H1 (cell line): ENCODE results near the gene MAB21L3. TPM values are rescaled to one million over a fixed set of nuclear protein-coding genes. Genes with fewer than 3 reads are reported as not detected.

ENCODE experiments used
- CTCF ChIA-PET: fragments of 300-600 bp; sonication (Branson Sonifier 250); formaldehyde crosslinking; loops from one replicate; lab custom pipeline; 2021; ENCODE audit not compliant: partially characterized antibody; lab: Charles Lee
- POLR2A ChIA-PET: fragments of 300-600 bp; sonication (Branson Sonifier 250); formaldehyde crosslinking; loops from one replicate; lab custom pipeline; 2021; ENCODE audit warnings: inconsistent platforms; ENCODE audit not compliant: partially characterized antibody; lab: Charles Lee
- DNase-seq, 2 experiments: peaks; one replicate each; pipeline versions ENCODE4 v3.0.0 to v3.0.0-alpha.2; 2010 to 2022; ENCODE audit warnings: low spot score in 2 of 2, low read depth in 1 of 2, mixed read lengths in 1 of 2
- FAIRE-seq: peaks from 2 replicates; lab custom pipeline; 2011; peaks lifted over from hg19 to GRCh38; lab: Jason Lieb, UNC
- H2AFZ ChIP-seq: 2 replicates; pipeline ENCODE4 v1.8.1; 2012; ENCODE audit warnings: low read length, inconsistent platforms
- H2AK5ac ChIP-seq: 2 replicates; pipeline ENCODE4 v1.6.1; 2013; ENCODE audit warnings: low read depth, low read length
- H2BK120ac ChIP-seq: replicated peaks from 2 replicates; pipeline ENCODE3; 2013; ENCODE audit warnings: low read depth, low read length, inconsistent platforms
- H2BK12ac ChIP-seq: 2 replicates; pipeline ENCODE4 v1.6.1; 2013; ENCODE audit warnings: low read depth, low read length
- H2BK15ac ChIP-seq: 2 replicates; pipeline ENCODE4 v1.6.1; 2013; ENCODE audit warnings: low read length
- H2BK20ac ChIP-seq: 2 replicates; pipeline ENCODE4 v1.6.1; 2013; ENCODE audit warnings: low read length
- H2BK5ac ChIP-seq: 2 replicates; pipeline ENCODE4 v1.6.1; 2013; ENCODE audit warnings: low read depth, low read length
- H3K14ac ChIP-seq: 2 replicates; pipeline ENCODE4 v1.6.1; 2013; ENCODE audit warnings: inconsistent platforms; ENCODE audit not compliant: insufficient read length
- H3K18ac ChIP-seq: 2 replicates; pipeline ENCODE4 v1.6.1; 2013; ENCODE audit warnings: low read length; ENCODE audit errors: extremely low read depth
- H3K23ac ChIP-seq: 2 replicates; pipeline ENCODE4 v1.6.1; 2013; ENCODE audit warnings: inconsistent platforms; ENCODE audit not compliant: insufficient read length
- H3K23me2 ChIP-seq: 2 replicates; pipeline ENCODE4 v1.6.1; 2013; ENCODE audit warnings: low read depth, low read length
- H3K27ac ChIP-seq: 2 replicates; pipeline ENCODE4 v1.6.1; 2011; ENCODE audit warnings: low read depth, low read length, inconsistent platforms
- H3K27me3 ChIP-seq, 4 experiments: replicated peaks in 1 of 4; 1 replicate in 1 of 4; 2 replicates in 3 of 4; pipeline versions ENCODE4 v1.6.1 to v1.8.1; 2011 to 2013; ENCODE audit warnings: low read length in 3 of 4, mild to moderate bottlenecking in 3 of 4, inconsistent platforms in 2 of 4, mixed read lengths in 2 of 4, moderate library complexity in 1 of 4; ENCODE audit not compliant: control insufficient read depth in 3 of 4, insufficient read depth in 3 of 4; ENCODE audit errors: extremely low read depth in 1 of 4
- H3K36me3 ChIP-seq, 4 experiments: 2 replicates each; pipeline versions ENCODE4 v1.6.1 to v1.8.1; 2011 to 2013; ENCODE audit warnings: mild to moderate bottlenecking in 4 of 4, low read length in 3 of 4, moderate library complexity in 2 of 4, control low read depth in 1 of 4, inconsistent platforms in 1 of 4; ENCODE audit not compliant: insufficient read depth in 4 of 4, control insufficient read depth in 2 of 4
- H3K4ac ChIP-seq: replicated peaks from 2 replicates; pipeline ENCODE3; 2013; ENCODE audit warnings: low read length, low read depth, mixed read lengths, inconsistent platforms; ENCODE audit not compliant: insufficient read length
- H3K4me1 ChIP-seq, 4 experiments: replicated peaks in 1 of 4; 1 replicate in 1 of 4; 2 replicates in 3 of 4; pipeline versions ENCODE4 v1.6.1 to v1.8.1; 2011 to 2013; ENCODE audit warnings: low read length in 3 of 4, inconsistent platforms in 2 of 4, mixed read lengths in 1 of 4; ENCODE audit not compliant: insufficient read depth in 4 of 4, control insufficient read depth in 3 of 4
- H3K4me2 ChIP-seq, 2 experiments: 2 replicates each; pipeline versions ENCODE4 v1.6.1 to v1.8.1; 2011 to 2013; ENCODE audit warnings: low read depth in 2 of 2, low read length in 2 of 2, control low read depth in 1 of 2, inconsistent platforms in 1 of 2, mild to moderate bottlenecking in 1 of 2; ENCODE audit not compliant: insufficient read depth in 1 of 2
- H3K4me3 ChIP-seq, 4 experiments: fragments of 200-600, 300-600 bp in 1 of 4; sonication (generic), shearing (Covaris generic), sonication (Bioruptor Twin) in 1 of 4; 2 replicates each; pipeline versions ENCODE4 v1.5.1 to v1.8.1; 2011 to 2016; ENCODE audit warnings: low read length in 4 of 4, low read depth in 3 of 4, control low read depth in 2 of 4, inconsistent platforms in 2 of 4, mild to moderate bottlenecking in 2 of 4, mixed read lengths in 1 of 4, moderate library complexity in 1 of 4; ENCODE audit not compliant: insufficient read depth in 2 of 4; ENCODE audit errors: extremely low read depth in 1 of 4
- H3K56ac ChIP-seq: replicated peaks from 2 replicates; pipeline ENCODE3; 2013; ENCODE audit warnings: low read depth, mild to moderate bottlenecking, mixed read lengths, low read length, inconsistent platforms; ENCODE audit not compliant: insufficient read length
- H3K79me1 ChIP-seq: 2 replicates; pipeline ENCODE4 v1.6.1; 2013; ENCODE audit warnings: low read depth, low read length, control low read depth
- H3K79me2 ChIP-seq, 2 experiments: 2 replicates each; pipeline versions ENCODE4 v1.6.1 to v1.8.1; 2012 to 2013; ENCODE audit warnings: low read length in 2 of 2, mild to moderate bottlenecking in 2 of 2, inconsistent platforms in 1 of 2; ENCODE audit not compliant: insufficient read depth in 2 of 2, control insufficient read depth in 1 of 2
- H3K9ac ChIP-seq, 4 experiments: replicated peaks in 1 of 4; 1 replicate in 1 of 4; 2 replicates in 3 of 4; pipeline versions ENCODE4 v1.6.1 to v1.8.1; 2011 to 2013; ENCODE audit warnings: low read depth in 3 of 4, low read length in 3 of 4, control low read depth in 2 of 4, mild to moderate bottlenecking in 2 of 4, moderate library complexity in 2 of 4, inconsistent platforms in 1 of 4; ENCODE audit errors: extremely low read depth in 1 of 4
- H3K9me3 ChIP-seq, 2 experiments: 2 replicates each; pipeline versions ENCODE4 v1.6.1 to v1.8.1; 2012 to 2013; ENCODE audit warnings: mild to moderate bottlenecking in 2 of 2, moderate library complexity in 2 of 2, control low read depth in 1 of 2, inconsistent platforms in 1 of 2, low read depth in 1 of 2, low read length in 1 of 2, mixed read lengths in 1 of 2; ENCODE audit not compliant: insufficient read depth in 2 of 2
- H4K20me1 ChIP-seq, 2 experiments: replicated peaks in 1 of 2; 2 replicates each; pipeline versions ENCODE3 to v1.8.1; 2011 to 2013; ENCODE audit warnings: inconsistent platforms in 2 of 2, low read length in 2 of 2, mild to moderate bottlenecking in 1 of 2; ENCODE audit not compliant: insufficient read depth in 2 of 2, control insufficient read depth in 1 of 2
- H4K5ac ChIP-seq: 2 replicates; pipeline ENCODE4 v1.6.1; 2013; ENCODE audit warnings: low read length, low read depth, mixed read lengths, inconsistent platforms; ENCODE audit not compliant: insufficient read length
- H4K8ac ChIP-seq: 2 replicates; pipeline ENCODE4 v1.8.0; 2013; ENCODE audit warnings: mild to moderate bottlenecking, moderate library complexity, low read length, inconsistent platforms; ENCODE audit not compliant: insufficient read depth; ENCODE audit errors: extremely low read depth
- H4K91ac ChIP-seq: replicated peaks from 2 replicates; pipeline ENCODE3; 2013; ENCODE audit warnings: low read length, mixed read lengths, inconsistent platforms; ENCODE audit not compliant: insufficient read length
- BACH1 ChIP-seq: IDR thresholded peaks from 2 replicates; pipeline ENCODE4 v1.6.1; 2012; ENCODE audit warnings: low read length, improper control_type of control experiment
- BRCA1 ChIP-seq: IDR thresholded peaks from 2 replicates; pipeline ENCODE4 v1.6.1; 2012; ENCODE audit warnings: low read depth, low read length, improper control_type of control experiment
- CHD1 ChIP-seq: IDR thresholded peaks from 2 replicates; pipeline ENCODE4 v1.6.1; 2012; ENCODE audit warnings: low read depth, low read length, improper control_type of control experiment
- EGR1 ChIP-seq: IDR thresholded peaks from 2 replicates; pipeline ENCODE4 v1.6.1; 2011; ENCODE audit warnings: low read depth, low read length, borderline replicate concordance
- GABPA ChIP-seq: IDR thresholded peaks from 2 replicates; pipeline ENCODE4 v1.6.1; 2011; ENCODE audit warnings: mild to moderate bottlenecking, low read length, moderate library complexity, borderline replicate concordance; ENCODE audit not compliant: insufficient read depth
- HDAC2 ChIP-seq, 2 experiments: fragments of 300-600 bp in 1 of 2; sonication (generic) in 1 of 2; IDR thresholded peaks; 2 replicates each; pipeline ENCODE4 v1.6.1; 2011 to 2012; ENCODE audit warnings: low read depth in 2 of 2, low read length in 2 of 2, mild to moderate bottlenecking in 2 of 2, moderate library complexity in 2 of 2, borderline replicate concordance in 1 of 2, inconsistent platforms in 1 of 2
- NANOG ChIP-seq: IDR thresholded peaks from 2 replicates; pipeline ENCODE4 v1.6.1; 2011; ENCODE audit warnings: low read length, low read depth, mild to moderate bottlenecking, inconsistent platforms; ENCODE audit not compliant: insufficient read depth, poor library complexity, severe bottlenecking
- PHF8 ChIP-seq: fragments of 200-600 bp; sonication (generic); conservative IDR thresholded peaks from 2 replicates; pipeline ENCODE4 v1.7.1; 2012; ENCODE audit warnings: low read depth, mild to moderate bottlenecking, inconsistent platforms, low read length, moderate library complexity
- RBBP5 ChIP-seq: IDR thresholded peaks from 2 replicates; pipeline ENCODE4 v1.7.1; 2012; ENCODE audit warnings: low read depth, mild to moderate bottlenecking, inconsistent platforms, low read length, moderate library complexity, borderline replicate concordance
- SIX5 ChIP-seq: IDR thresholded peaks from 2 replicates; pipeline ENCODE4 v1.6.1; 2011; ENCODE audit warnings: mild to moderate bottlenecking, low read depth, low read length
- SP2 ChIP-seq: IDR thresholded peaks from 2 replicates; pipeline ENCODE4 v1.6.1; 2012; ENCODE audit warnings: mild to moderate bottlenecking, low read length, inconsistent platforms
- SRF ChIP-seq: IDR thresholded peaks from 2 replicates; pipeline ENCODE4 v1.6.1; 2011; ENCODE audit warnings: mild to moderate bottlenecking, low read depth, low read length, moderate library complexity
- TAF7 ChIP-seq: optimal IDR thresholded peaks from 2 replicates; pipeline ENCODE3; 2011; ENCODE audit warnings: low read depth, mild to moderate bottlenecking, inconsistent platforms, low read length, moderate library complexity, borderline replicate concordance
- TCF12 ChIP-seq: IDR thresholded peaks from 2 replicates; pipeline ENCODE4 v1.6.1; 2011; ENCODE audit warnings: low read depth, mild to moderate bottlenecking, low read length
- WGBS, 2 experiments: shearing (Covaris generic) in 1 of 2; methylation state at CpG; one replicate each; pipeline versions ENCODE4 v1.1.6 to v1.1.7; 2013 to 2015; ENCODE audit warnings: low lambda C conversion rate in 2 of 2, mixed read lengths in 2 of 2, inconsistent platforms in 1 of 2, low coverage in 1 of 2, missing lambda C conversion rate in 1 of 2; ENCODE audit not compliant: insufficient replicate concordance in 2 of 2, insufficient coverage in 1 of 2, insufficient read length in 1 of 2; ENCODE audit errors: extremely low coverage in 1 of 2, missing lambda C conversion rate in 1 of 2; 5-methylcytosine and 5-hydroxymethylcytosine counted together
- polyA plus RNA-seq, 7 experiments: library from polyadenylated mRNA; depleted of rRNA in 3 of 7; stranded (reverse) in 5 of 7; unstranded in 2 of 7; fragments of >200 nt in 5 of 7; fragments of 200-250 nt in 2 of 7; gene quantifications; 1 replicate in 5 of 7; 2 replicates in 1 of 7; 4 replicates in 1 of 7; pipeline versions ENCODE4 v1.2.1 to v1.2.3, GENCODE V29; 2011 to 2013; ENCODE audit warnings: missing spikeins in 2 of 7, mixed read lengths in 2 of 7
- total RNA-seq: library from RNA; stranded (reverse); fragmentation: NEBNext Ultra II Directional; extraction: Animal tissue kit (Norgen Biotek cat#: 25700); gene quantifications from 2 replicates; pipeline ENCODE4 v1.2.1, GENCODE V29; 2021
- TF ChIP-seq, protein P1 (sequence below): IDR thresholded peaks from 2 replicates; pipeline ENCODE4 v1.6.1; 2012; ENCODE audit warnings: inconsistent platforms

MAB21L3 gene
- total and polyA plus RNA-seq, 2 of the 8 experiments (the other 6 are each of a cell fraction or from before 2014, with no cell fraction given) = not detected

DNA sequence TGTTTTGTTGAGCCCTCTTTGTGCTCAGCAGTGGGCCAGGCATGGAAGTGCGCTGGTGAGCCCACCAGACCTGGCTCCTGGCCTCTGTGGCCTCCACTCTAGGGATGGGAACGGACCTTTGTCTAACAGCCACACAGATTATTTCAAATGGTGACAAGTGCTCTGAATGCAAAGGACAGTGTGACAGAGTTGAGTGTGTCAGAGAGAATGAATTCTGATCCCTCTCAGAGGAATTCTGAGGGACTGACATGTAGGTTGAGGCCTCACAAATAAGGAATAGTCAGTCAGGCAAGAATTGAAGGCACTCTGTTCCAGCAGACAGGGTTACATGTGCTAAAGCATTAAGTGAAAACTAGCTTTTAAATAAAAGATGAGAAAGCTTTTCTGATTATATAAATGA, 11.3 kb upstream of the MAB21L3 start:
- Histone ChIP-seq H3K23me2 (no peaks in the 10 kb centered on the region), H3K56ac (no peak overlapping the region), H3K79me1 (no peaks in the 10 kb centered on the region), H2AFZ (no peak overlapping the region), H2BK20ac (no peak overlapping the region), H3K79me2 (no peaks in the 10 kb centered on the region), H4K5ac (no peak overlapping the region), H3K4me2 (no peak overlapping the region), H3K27me3 (no peaks in the 10 kb centered on the region), H3K36me3 (no peaks in the 10 kb centered on the region), H4K8ac (no peak overlapping the region), H2BK120ac (no peak overlapping the region), H3K14ac (no peak overlapping the region), H3K4me3 (no peak overlapping the region), H2BK12ac (no peak overlapping the region), H4K91ac (no peak overlapping the region), H3K18ac (no peak overlapping the region), H2AK5ac (no peak overlapping the region), H3K9ac (no peak overlapping the region), H2BK5ac (no peak overlapping the region), H4K20me1 (no peaks in the 10 kb centered on the region), H3K27ac (no peak overlapping the region), H2BK15ac (no peak overlapping the region), H3K9me3 (0 out of 4 replicates have a peak, but pooled peaks cover 0 to 4% of the 10 kb centered on the region in 2 experiments), H3K4me1 (no peaks in the 10 kb centered on the region), H3K4ac (no peak overlapping the region), H3K23ac (no peak overlapping the region)
- no peak for FAIRE-seq
- 98% methylated on average over 2 of the region's 2 CpGs; no CpG with 5 or more reads in 1 of the 2 experiments for WGBS, 2 experiments
- TF ChIP-seq HDAC2 (IDR thresholded peaks at IDR 0.05; ENCODE audit: borderline replicate concordance in 1 of 2, low read depth in 2 of 2, low read length in 2 of 2) (no peak), BACH1 (no peak), SRF (no peak), CHD1 (no peak), BRCA1 (no peak), PHF8 (no peak), SP2 (no peak), RBBP5 (no peak), GABPA (no peak), EGR1 (no peak), SIX5 (no peak), TAF7 (no peak), NANOG (no peak), TCF12 (no peak)
- TF ChIP-seq, protein P1, sequence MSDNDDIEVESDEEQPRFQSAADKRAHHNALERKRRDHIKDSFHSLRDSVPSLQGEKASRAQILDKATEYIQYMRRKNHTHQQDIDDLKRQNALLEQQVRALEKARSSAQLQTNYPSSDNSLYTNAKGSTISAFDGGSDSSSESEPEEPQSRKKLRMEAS = no peak
- ChIA-PET CTCF (interaction anchor here (0.6 kb wide), 1 partner anchor 14 kb away, joined by 3 read pairs; no protein-coding TSS in a partner anchor), POLR2A (no interaction called here)
- no peak for DNase-seq
